Stimulated activated naive CD4-positive, alpha-beta T cell (primary cell): Measurements from ENCODE around the gene CC2D1A.
A peak's percentile ranks its signal among the peaks of the same experiment; 100 is the strongest.

Experiments used
- DNase-seq, 6 experiments: peaks; one replicate each; lab custom pipeline; 2025; lab: John Stamatoyannopoulos, UW

The CC2D1A gene

GRCh38 chr19:13877303-13877702 is 28.7 kb upstream of the CC2D1A start:
- no peak for DNase-seq

DNA sequence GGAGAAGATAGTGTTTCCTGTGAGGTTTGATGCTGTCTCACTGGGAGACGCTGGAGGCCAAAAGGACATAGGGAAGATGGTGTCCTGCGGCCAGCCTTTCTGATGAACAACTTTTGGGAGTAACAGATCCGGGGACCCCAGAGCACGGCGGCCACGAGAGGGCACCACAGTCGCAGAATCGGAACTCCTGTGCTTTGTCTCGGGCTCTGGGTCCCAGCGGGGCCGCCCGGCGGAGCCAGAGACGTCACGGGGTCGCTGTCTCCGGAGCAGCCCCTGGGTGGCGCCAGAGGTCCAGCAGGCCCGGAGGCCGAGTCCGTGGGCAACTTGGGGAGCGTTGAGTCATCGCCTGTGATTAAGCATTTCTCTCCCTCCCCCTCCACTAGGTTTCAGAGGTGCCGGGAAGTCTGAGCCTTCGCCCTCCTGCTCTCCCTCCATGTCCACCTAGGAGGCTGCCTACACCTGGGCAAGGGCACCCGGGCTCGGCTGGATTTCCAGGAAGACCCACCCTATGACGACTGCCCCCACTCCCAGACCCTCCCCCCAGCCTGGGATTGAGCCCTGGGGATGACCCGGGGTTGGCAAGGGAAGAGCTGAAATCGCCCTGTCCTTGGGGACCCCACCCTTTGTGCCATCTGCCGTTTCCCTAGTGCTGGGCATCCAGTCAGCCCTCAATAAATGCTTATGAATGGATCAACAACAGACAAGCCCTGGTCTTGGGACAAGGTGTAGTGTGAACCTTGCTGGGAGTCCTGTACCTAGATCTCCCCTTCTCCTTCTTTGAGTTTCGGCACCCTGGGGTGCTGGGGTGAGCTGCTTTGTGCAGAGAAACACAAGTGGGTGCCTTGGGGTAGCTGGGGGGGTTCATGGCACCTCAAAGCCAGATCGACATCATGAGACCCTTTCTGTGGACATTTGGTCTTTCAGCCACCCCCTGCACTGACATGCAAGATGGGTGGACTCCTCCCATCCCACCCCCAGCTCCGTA is 25.6 kb upstream of the CC2D1A start:
- DNase-seq: peak; percentile 85 to 95 (median 92)

DNA sequence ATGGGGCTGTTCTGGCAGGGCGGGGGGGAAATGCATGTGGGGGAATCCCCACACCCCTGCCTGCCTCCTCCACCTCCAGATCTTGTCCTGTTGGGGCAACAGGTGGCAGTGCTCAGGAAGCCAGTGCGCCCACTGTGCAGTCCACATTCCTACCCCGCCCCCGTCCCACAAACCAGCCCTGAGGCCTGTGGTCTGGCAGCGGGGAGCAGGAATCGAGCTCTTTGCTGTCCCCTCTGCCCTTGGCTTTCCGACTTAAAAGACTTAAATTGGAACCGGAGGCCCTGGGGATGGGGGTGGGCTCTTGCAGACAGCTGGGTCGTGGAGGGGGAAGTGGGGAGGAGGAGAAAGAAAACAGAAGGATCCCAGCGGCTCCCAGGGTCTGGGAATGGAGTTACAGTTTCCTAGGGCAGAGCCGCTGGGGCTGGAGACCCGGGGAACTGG is 24.7 kb upstream of the CC2D1A start:
- peak in 3 of 6 experiments; percentile 10 to 30 (median 24) for DNase-seq

DNA sequence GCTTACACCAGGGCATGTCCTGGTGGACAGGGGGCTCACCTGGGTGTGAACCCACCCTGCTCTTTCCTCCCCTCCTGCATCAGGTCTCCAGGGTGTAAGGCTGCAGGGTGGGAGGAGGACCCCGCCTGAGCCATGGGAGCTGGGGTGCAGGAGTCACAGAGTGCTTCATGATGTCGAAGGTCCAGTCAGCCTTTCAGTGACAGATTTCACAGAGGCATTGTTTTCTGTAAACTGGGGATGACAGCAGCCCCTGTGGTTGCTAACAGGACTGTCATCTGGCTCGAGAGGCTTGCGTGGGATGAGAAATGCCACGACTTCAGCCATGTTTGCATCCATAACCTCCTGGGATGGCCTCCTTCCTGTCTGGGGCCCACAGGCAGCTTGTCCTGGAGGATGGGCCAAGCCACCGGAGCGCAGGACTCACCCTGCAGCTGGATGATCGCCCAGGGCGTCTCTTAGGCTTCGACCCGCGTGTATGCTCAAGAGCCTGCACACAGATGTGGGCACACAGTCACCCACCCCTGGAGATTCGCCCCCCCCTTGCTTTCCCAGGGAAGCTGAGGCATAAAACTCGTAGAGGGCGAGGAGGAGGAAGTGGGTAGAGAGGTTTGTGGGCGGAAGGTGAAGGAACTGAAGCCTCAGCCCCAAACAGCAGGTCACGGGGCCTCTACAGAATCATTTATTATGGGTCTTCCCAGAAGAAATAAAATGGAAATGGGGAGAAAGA is 24.1 kb upstream of the CC2D1A start:
- DNase-seq: peak in 3 of 6 experiments; percentile 17 to 38 (median 32)

DNA sequence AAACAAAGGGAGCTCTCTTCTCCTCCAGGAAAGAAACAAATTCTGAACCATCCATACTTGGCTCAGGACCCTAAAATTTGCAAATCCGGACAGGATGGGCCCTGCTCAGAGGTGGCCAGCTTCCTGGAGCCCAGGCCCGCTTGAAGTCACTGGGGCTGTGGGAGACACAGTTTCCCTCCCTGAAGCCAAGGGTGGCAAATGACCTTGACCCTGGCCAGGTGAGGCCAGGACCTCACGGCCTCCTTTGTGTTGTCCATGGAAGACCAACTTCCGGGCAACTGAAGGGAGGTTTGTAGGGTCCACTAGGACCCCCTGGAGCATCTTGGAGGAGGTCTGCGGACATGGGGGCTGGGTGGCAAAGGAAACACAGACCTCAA is 23.6 kb upstream of the CC2D1A start:
- no peak for DNase-seq

DNA sequence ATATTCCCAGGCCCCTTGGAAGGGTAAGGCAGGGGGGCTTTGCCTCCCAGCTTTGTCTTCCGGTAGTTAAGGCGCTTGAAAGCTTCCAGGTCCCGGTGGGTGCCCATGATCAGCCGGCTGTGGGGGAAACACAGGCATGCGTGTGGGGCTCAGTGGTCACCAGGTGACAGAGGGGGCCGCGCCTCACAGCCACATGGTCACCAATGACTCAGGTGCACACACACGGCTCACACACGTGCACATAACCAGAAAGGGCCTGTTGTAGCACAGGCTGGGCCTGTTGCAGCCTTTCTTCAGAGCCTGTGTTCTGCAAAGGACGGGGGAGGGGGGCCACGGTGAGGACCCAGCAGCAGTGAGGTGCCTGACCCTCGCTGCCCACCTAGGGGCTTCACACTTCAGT is 23.2 kb upstream of the CC2D1A start:
- no peak for DNase-seq

DNA sequence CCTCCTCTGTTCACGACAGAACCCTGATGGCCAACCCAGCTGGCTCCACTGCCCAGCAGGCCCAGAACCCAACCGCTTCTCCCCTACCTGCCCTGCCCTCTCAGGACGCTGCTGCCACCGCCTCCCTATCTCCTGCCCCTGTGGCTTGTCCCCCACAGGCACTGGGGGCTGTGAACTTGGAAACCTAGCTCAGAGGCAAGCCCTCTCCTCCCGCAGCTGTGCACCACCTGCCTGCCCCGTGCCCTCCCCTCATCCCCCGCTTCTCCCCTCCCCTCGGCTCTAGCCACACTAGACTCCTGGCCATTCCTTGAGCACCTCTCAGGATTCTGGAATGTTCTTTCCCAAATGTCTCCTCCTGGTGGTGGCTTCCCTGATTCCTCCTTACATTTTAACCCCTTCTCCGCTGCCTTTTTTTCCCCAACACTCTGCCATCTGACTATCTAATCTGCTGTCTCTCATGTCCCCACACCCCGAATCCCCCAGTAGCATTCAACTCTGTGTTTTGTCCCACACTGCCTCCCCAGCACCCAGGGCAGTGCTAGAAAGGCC is 22.4 kb upstream of the CC2D1A start:
- no peak for DNase-seq

DNA sequence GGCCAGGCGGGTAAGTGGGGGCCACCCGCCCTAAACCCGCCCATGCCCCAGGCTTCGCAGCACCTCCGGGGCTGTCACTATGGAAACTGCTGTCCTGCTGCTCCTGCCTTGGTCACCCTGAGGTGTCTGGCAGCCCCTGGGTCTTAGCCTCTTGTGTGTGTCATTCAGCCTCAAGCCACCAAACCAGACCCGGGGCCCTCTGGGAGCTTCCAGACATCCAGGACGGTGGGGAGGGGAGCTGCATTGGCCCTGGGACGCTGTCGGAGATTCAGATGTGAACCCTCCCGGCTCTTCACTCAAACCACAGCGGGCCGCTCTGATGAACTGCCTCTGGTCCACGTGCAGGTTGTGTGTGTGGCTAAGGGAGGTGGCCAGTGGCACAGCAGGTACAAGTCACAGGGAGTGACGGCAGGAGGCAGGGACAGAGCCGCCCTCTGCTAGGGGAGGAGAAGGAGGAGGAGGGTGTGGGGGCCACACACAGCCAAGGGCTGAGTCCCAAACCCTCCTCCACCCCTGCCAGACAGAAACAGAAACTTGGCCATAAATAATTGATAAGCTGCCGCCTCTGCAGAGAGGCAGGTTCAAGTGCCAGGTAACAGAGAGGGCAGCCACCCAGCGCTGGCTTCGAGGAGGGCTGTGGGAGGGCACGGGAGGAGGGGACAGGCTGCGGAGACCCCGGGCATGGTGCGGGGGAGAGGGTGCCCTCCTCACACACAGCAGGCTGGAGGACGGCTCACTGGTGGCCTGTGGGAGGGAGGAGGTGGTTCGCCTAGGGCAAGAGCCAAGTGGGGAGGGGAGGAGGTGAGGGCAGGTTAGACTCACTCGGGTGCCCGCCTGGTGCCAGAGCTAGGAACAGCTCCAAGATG is 21.0 kb upstream of the CC2D1A start:
- no peak for DNase-seq

GRCh38 chr19:13885826-13886365 is 20.1 kb upstream of the CC2D1A start:
- no peak for DNase-seq

- no peak for DNase-seq
Observed at GRCh38 chr19:13887018-13887436, 19.0 kb upstream of the CC2D1A start.

DNA sequence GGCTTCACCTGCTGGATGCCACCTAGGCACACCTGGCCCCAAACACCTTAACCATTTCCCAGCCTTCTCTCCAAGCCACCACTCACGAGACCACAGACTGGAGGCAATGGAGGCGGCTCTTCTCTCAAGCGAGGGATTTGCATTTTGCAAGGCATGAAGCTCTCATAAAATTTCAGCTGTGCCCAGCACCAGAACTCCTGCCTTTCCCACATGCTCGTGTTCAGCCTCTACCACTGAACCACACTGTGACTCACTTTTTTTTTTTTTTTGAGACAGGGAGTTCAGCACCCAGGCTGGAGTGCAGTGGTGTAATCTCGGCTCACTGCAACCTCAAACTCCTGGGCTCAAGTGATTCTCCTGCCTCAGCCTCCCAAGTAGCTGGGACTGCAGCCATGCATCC is 18.5 kb upstream of the CC2D1A start:
- no peak for DNase-seq

DNA sequence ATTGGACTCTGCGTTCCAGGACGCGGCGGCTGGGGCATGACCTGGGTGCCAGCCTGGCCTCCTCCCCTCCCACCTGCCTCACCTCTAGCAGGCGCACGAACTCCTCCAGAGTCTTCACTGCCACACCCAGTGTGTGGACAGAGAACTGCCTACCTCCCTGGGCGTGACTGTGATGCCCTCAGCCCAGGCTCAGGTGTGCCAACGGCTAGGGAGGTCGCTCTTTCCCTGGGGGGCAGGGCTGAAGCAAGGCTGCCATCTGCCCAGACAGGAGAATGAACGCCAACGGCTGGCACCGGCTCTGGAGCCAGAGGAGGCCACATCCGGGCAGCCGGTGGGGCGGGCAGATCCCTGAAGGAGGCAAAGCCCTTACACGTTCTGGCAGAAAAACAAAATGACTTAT is 17.7 kb upstream of the CC2D1A start:
- no peak for DNase-seq

DNA sequence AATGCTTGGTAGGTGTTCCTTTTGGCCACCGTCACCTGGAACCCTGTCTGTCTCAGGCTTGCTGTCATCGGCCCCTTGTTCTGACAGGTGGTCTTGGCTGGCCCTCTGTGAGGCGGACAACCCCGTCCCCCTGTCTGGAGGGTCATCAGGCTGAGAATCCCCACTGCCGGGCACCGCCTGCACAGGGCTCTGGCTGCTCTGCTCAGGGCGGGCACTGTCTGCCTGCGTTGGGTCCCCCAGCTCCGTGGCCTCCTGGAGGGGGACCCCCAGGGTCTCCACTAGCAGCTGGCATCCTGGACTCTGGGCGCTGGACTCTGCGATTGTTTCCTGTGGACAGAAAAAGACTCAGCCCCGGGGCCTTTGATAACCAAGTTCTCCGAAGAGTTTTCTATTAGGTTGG is 15.9 kb upstream of the CC2D1A start:
- no peak for DNase-seq

GRCh38 chr19:13892870-13893269 is 13.1 kb upstream of the CC2D1A start:
- DNase-seq: no peak

- DNase-seq: no peak
Observed at GRCh38 chr19:13894552-13894951, 11.4 kb upstream of the CC2D1A start.

- DNase-seq: no peak
Observed at GRCh38 chr19:13896227-13896626, 9.8 kb upstream of the CC2D1A start.

DNA sequence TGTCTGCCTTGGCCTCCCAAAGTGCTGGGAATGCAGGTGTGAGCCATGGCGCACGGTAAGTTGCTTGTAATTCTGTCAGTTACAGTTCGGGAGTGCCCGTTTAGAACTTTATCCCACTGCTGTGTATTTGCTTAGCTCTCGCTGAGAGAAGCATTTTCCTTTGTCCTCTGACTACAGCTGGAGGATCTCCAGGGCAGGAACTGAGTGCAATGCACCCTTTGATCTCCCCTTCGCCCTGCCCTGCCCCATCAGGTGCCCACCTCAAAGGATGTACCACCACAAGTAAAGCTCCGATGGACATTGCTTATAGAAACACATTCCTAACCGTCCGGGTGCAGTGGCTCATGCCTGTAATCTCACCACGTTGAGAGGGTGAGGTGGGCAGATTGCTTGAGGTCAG is 6.6 kb upstream of the CC2D1A start:
- no peak for DNase-seq

DNA sequence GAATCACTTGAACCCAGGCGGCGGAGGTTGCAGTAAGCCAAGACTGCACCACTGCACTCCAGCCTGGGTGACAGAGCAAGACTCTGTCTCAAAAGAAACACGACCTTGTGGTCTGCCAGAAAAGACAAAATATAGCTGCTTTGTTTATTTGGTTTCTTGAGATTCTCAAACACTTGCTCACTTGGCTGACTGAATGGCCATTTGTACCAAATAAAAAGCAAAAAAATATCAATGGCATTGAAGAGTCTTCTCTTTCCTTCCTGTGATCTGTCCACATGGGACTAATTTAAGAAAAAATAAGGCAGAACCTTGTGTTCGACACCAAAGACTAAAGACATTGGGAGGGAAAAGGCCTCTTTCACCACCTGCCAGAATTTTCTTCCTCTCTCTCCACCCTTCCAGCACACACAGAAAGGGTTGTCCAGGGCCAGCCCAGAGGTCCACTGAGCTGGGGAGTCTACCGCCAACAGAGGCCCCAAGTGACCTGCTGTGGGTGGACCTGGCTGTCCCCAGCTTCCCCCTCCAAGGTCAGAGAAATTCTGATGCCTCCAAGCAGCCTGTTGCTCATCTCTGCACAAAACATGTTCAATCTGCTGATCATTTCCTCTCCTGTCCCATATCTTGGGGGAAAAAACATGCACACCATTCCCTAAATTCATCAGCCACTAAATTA is 6.0 kb upstream of the CC2D1A start:
- no peak for DNase-seq

- peak in 2 of 6 experiments; percentile 13 to 15 for DNase-seq
Observed at GRCh38 chr19:13902993-13903555, 2.9 kb upstream of the CC2D1A start.

DNA sequence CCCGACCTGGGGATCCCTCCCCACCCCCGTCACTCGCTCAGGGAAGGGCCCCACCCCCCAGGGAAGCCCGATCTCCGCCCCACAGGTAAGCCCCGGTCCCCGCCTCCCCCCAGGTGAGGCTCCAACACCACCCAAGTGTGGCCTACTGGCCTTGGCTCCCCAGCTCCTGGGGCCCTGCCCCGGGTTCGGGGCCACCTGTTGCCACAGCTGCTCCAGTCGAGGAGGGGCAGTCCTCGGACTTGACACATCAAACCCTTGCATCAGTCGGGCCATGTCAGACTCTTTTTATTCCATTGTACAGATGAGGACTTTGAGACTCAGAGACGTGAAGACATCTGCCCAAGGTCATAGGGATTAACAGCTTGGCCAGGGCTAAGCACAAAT is 512 bp downstream of the CC2D1A start:
- DNase-seq: peak in 1 of 6 experiments; percentile 43

DNA sequence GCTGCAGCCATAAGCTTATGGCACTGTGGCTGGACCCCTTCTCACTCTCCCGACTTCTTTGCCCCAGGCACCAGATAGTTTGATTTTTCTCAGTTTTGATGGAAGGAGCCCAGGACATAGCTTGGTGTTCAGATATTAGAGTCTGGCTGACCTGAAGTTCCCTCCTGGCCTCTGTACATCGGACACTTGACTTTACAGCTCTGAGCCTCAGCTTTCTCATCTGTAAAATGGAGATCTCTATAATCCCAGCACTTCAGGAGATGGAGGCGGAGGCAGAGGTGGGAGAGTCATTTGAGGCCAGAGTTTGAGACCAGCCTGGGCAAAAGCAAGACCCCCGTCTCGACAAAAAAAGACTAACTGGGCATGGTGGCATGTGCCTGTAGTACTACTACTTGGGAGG is 909 bp downstream of the CC2D1A start:
- DNase-seq: no peak
